Stimulated activated CD8-positive, alpha-beta memory T cell treated with anti-CD3 and anti-CD28 coated beads, Interleukin-2, amount 100 ng/mL, for 48 hours (primary cell): ENCODE results near the gene STAB2.

ENCODE experiments used
- DNase-seq, 2 donors: peaks; one replicate each; pipeline ENCODE4 v3.0.0-alpha.2; 2020; ENCODE audit warnings: low read depth in 2 of 2

The STAB2 gene

GRCh38 chr12:103742349-103742932 lies 155.4 kb downstream of the STAB2 start:
- no peak for DNase-seq

- DNase-seq: no peak
Measured at GRCh38 chr12:103743788-103744187, 156.7 kb downstream of the STAB2 start.

GRCh38 chr12:103745962-103746361 lies 158.9 kb downstream of the STAB2 start:
- DNase-seq: no peak

GRCh38 chr12:103748002-103748401 lies 160.9 kb downstream of the STAB2 start:
- DNase-seq: no peak

GRCh38 chr12:103748875-103749274 lies 161.8 kb downstream of the STAB2 start:
- no peak for DNase-seq

GRCh38 chr12:103751171-103751570 lies 164.1 kb downstream of the STAB2 start:
- no peak for DNase-seq

GRCh38 chr12:103751600-103751999 lies 164.5 kb downstream of the STAB2 start:
- DNase-seq: no peak

GRCh38 chr12:103755425-103755824 lies 168.4 kb downstream of the STAB2 start:
- DNase-seq: no peak

GRCh38 chr12:103756443-103756842 lies 169.4 kb downstream of the STAB2 start:
- no peak for DNase-seq

GRCh38 chr12:103757248-103757647 lies 170.2 kb downstream of the STAB2 start:
- no peak for DNase-seq

- no peak for DNase-seq
Measured at GRCh38 chr12:103758310-103759089, 171.4 kb downstream of the STAB2 start.

GRCh38 chr12:103762473-103762872 lies 175.4 kb downstream of the STAB2 start:
- no peak for DNase-seq

- no peak for DNase-seq
Measured at GRCh38 chr12:103765322-103765721, 178.2 kb downstream of the STAB2 start.

- no peak for DNase-seq
Measured at GRCh38 chr12:103766028-103766427, 179.0 kb downstream of the STAB2 start.

GRCh38 chr12:103768467-103769123 lies 181.5 kb downstream of the STAB2 start:
- DNase-seq: no peak

GRCh38 chr12:103769240-103769945 lies 182.3 kb downstream of the STAB2 start:
- DNase-seq: no peak

GRCh38 chr12:103771466-103771865 lies 184.4 kb downstream of the STAB2 start:
- no peak for DNase-seq

GRCh38 chr12:103772367-103773108 lies 185.5 kb downstream of the STAB2 start:
- no peak for DNase-seq

GRCh38 chr12:103773109-103773910 lies 186.2 kb downstream of the STAB2 start:
- DNase-seq: no peak

- no peak for DNase-seq
Measured at GRCh38 chr12:103774977-103775560, 188.0 kb downstream of the STAB2 start.
